ENCODE results near the gene PIK3AP1. TPM values are rescaled to one million over a fixed set of nuclear protein-coding genes. Genes with fewer than 3 reads are reported as not detected.
A peak's percentile ranks its signal among the peaks of the same experiment; 100 is the strongest.

The PIK3AP1 gene
- total RNA-seq, 1 donor = 35.0 TPM

DNA sequence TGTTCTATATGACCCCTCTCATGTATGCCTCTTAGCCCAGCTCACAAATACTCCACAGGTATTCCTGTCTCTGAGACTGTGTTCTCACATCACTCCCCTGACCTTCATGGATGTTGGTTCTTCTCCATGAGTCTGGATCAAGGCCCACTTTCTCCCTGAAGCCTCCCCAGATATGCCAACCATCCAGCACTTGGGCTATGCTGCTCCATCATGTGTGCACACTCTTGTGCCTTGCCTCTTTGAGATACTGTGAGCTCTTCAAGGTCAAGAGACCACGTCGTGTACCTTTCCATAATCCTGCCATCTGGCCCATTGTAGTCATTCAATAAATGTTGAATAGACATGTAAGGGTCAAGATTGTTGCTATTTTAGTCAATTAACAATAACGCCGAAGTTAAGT, 103.4 kb downstream of the PIK3AP1 start:
- no peak for DNase-seq (ENCODE audit: low read depth in 2 of 3, low spot score in 2 of 3)

DNA sequence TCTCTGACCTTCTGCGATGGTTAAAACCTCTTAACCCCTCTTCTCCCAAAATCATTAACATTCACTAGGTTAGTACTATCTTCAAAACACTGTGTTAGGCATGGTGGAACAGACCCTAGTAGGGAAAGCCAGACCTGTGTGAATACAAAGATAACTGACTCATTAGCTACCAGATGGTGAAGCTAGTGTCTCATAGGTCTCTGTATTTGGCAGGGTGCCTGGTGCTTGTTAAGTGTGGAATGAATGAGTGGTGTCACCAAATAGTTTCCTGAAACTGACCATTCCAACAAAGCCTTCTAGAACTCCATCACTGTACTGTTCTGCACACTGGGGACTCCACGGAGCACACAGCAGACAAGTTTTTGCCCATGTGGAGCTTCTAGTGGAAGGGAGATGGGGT, 105.8 kb downstream of the PIK3AP1 start:
- DNase-seq (ENCODE audit: low read depth in 2 of 3, low spot score in 2 of 3) = no peak

GRCh38 chr10:96613576-96613975, 106.7 kb downstream of the PIK3AP1 start:
- DNase-seq (ENCODE audit: low read depth in 2 of 3, low spot score in 2 of 3) = no peak

DNA sequence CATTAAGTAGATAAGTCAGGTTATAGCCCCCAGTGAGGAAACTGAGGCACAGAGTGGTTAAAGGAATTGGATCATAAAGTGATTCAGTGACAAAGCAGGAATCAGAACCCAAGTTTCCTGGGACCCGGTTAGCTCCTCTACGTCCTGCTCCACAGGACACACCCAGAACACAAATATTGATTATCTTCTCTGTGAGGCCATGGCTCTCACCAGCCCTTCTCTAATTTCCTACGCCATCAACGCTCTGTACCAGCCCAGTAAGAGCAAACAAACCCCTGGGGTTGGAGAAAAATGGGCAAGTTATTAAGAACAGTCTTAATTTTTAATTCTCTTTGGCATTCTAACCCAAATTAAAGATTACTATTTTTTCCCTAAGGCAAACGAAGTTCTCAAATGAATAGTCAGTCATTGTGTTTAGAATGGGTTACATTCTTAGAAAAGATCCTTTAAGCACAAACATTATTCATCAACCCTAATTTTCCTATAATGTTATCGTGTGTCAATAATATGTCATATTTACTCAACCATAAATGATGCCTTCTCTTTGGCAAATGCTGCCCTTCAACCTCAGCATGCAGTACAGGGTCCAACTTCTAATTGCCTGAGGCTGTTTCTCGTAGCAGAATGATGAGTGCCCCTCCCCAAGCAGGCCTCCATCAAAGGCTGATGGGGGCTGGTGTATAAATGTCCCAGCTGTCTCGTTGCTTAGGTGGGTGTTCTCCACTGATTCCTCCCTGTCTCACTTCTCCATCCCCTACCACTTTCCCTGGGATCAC, 108.1 kb downstream of the PIK3AP1 start:
- no peak for DNase-seq (ENCODE audit: low read depth in 2 of 3, low spot score in 2 of 3)

GRCh38 chr10:96610817-96611216, 109.5 kb downstream of the PIK3AP1 start:
- no peak for DNase-seq (ENCODE audit: low read depth in 2 of 3, low spot score in 2 of 3)

DNA sequence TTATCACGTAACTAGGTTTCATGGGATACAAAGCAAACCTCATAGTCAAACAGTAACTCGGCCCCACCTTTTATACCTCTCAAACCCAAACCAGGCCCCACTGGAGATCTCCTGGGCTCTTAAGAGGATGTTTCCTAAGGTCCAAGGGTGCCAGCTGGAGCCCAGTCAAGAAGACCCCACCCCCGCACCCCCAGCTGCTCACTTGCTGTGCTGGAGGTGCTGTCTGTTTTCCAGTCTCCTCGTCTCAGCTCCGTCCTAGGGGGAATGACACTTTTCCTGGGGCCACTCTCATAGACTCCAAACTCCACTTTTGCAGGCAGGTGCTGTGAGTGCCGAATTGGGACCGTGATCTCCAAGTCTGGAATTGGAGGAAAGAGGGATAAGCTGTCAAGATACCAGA, 110.8 kb downstream of the PIK3AP1 start:
- no peak for DNase-seq (ENCODE audit: low read depth in 2 of 3, low spot score in 2 of 3)

DNA sequence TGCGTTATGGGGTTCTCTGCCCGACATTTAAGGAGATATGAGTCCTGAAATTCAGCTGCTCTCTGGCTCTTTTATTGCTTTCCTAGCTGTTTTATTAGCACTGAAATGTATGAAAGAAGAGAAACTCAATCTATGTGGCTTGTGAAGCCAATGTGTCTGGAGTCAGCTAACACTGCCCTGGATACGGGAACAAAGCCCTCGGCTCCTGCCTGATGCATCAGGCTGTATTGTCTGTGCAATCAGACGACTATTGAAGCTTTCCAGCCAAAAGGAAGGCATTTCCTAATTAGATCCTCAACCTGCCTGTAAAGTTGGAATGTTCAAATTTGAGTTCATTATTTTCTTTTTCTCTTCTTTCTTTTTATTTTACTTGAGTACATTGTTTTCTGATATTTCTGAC, 111.5 kb downstream of the PIK3AP1 start:
- DNase-seq (ENCODE audit: low read depth in 2 of 3, low spot score in 2 of 3) = no peak

DNA sequence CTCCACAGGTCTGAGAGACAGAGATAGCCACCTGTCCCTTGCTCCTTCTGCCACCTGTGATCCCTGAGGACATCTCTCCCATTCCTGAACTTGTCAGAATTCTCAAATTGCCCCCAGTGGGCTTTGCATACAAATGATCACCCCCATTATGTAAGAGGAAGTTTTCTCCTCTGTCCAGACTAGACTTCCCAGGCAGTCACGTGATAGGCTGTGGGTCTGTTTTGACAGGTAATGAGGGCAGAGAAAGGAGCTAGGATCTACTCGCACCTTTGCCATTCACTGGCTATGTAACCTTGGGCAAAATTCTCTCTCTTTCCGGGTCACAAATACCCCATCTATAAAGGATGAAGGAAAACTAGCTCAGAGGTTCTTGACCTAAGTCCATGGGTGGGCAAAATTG, 112.1 kb downstream of the PIK3AP1 start:
- no peak for DNase-seq (ENCODE audit: low read depth in 2 of 3, low spot score in 2 of 3)

- no peak for DNase-seq (ENCODE audit: low read depth in 2 of 3, low spot score in 2 of 3)
Measured at GRCh38 chr10:96606946-96607345, 113.4 kb downstream of the PIK3AP1 start.

DNA sequence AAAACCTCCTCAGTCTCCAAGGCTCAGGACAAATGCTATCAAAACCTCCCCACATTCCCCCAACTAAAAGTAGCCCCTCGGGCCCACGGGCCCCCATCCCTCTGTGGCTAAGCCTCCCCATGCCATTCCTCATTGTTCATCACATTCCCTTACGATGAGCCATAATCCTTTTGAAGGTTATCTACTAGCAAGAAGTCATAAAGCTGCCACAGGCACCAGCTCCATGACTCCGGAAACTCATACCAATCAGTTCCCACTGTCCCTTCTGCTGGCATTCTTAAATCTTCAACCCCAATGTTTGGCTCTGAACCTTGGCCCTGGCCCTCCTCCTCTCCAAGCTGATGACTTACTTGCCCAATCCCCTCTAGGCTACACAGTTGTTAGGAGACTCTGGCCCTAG, 114.1 kb downstream of the PIK3AP1 start:
- no peak for DNase-seq (ENCODE audit: low read depth in 2 of 3, low spot score in 2 of 3)

DNA sequence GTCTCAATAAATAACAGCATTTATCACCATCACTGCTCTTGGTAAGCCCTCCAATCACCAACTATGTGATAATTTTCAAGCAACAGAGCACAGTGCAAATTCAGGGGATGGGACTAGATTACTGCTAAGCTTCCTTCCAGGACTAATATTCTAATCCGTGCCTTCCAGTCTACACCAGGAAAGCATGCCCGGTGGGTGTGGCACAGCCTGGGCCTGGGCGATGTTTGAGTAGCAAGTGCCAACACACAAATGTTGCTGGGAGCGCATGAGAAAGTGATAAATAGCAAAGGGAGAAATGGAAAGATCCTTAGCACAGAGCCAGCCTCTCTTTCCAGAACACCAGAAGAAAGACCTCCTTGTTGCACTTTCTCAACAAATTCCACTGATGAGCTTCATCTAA, 120.0 kb downstream of the PIK3AP1 start:
- DNase-seq (ENCODE audit: low read depth in 2 of 3, low spot score in 2 of 3) = no peak

GRCh38 chr10:96598846-96599245, 121.5 kb downstream of the PIK3AP1 start:
- DNase-seq (ENCODE audit: low read depth in 2 of 3, low spot score in 2 of 3) = no peak

- DNase-seq (ENCODE audit: low read depth in 2 of 3, low spot score in 2 of 3) = no peak
Measured at GRCh38 chr10:96596422-96597407, 123.6 kb downstream of the PIK3AP1 start.

DNA sequence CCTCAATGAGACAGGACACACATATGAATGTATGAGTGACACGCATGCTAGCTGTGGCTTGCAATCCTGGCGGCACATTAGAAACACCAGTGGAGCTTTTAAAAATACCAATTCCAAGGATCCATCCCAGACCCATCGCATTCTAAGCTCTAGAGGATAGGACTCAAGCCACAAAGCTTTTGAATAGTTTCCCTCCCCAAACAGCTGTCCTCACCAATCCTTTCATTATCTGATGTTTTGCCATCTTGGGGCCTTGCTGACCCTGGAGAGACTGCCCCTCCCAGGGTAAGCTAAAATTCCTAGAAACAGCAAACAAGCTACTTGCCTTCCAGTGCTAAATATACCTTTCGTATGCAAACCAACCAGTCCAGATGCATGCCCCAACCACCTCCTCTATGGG, 124.6 kb downstream of the PIK3AP1 start:
- DNase-seq (ENCODE audit: low read depth in 2 of 3, low spot score in 2 of 3) = no peak

DNA sequence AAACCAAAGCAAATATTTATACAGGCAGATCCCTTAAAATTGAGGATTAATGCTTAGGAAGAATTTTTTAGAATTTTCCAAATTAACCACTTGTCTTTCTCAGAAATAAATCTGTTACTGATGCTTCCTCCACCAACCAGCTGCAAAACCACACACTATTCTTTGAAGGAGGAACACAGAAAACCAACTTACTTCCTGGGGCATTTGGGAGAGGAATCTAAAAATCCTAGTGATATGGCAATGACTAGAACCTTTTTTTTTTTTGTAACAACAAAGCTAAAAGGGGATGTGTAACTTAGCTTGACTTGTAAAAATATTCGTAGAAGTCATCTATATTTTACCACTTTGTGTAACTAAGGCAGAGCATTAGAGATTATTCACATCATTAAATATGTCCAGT, 128.4 kb downstream of the PIK3AP1 start:
- peak in 1 of 3 donors; percentile 38 for DNase-seq (ENCODE audit: low read depth in 2 of 3, low spot score in 2 of 3)

DNA sequence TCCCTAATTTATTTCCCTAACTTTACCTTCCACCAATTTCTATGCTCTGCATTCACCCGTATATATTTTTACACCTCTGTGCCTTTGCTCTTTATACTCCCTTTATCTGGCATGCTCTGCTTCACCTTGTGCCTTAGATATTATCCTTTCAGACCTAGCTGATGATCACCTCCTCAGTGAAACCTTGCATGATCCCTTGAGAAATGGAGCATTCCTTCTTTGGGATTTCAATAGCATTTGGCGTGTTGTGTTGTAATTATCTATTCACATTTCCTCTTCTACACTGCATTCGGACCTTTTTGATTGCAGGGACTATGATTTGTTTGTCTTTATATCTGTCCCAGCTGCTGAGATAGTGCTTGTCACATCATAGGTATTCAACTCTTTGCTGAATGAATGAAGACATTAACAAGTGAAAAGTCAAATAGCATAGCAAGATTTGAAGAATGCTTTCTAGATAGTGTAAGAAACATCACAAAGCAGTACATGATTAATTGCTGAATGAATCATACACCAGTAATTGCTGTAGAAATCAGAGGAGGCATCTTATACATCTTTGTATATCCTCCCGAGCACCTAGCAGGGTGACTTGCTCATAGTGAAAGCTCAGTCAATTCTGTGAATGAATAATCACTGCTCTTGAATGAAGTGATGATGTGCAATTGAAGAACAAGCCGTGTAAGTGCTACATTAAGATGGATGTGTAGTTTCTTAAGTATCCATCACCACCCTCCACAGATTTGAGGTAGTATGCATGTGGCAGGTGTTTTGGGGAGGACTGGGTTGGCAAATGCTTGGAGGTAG, 131.5 kb downstream of the PIK3AP1 start:
- DNase-seq (ENCODE audit: low read depth in 2 of 3, low spot score in 2 of 3) = no peak

GRCh38 chr10:96588060-96588554, 132.2 kb downstream of the PIK3AP1 start:
- DNase-seq (ENCODE audit: low read depth in 2 of 3, low spot score in 2 of 3) = peak in 1 of 3 donors; percentile 39

DNA sequence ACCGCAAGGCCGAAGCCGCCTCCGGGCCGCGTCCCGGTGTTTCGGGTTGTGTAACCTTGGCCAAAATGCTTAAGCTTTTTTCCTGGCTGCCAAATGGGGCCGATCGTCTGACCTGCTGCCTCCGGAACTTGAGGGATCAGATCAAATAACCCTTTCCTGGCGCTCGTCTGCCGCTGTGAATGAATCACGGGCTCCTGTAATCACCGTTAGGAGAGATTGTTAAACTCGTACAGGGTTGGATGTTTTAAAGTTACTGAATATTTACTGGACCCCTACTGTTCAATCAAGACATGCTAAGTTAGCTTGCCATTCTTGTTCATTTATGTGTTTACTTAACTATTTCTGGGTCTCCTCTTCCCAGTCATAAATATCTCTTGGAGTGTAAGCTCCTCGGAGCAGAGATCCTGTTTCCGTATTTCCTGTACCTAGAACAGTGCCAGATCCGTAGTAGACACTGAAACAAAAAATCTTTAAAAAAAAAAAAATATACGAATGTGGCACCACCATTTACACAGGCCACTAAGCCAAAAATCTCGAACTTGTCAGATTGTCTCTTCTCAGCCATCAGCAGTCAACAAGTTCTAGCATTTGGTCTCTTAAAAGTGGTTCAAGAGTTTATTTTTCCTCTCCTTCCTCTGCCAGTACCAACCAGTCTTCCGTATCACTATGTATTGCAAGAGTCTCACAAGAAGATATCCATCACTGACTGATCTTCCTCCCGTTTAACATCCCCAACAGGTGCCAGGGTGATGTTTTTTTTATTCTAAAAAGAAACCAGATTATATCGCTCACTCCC, 132.9 kb downstream of the PIK3AP1 start:
- DNase-seq (ENCODE audit: low read depth in 2 of 3, low spot score in 2 of 3) = peak in 1 of 3 donors; percentile 53

DNA sequence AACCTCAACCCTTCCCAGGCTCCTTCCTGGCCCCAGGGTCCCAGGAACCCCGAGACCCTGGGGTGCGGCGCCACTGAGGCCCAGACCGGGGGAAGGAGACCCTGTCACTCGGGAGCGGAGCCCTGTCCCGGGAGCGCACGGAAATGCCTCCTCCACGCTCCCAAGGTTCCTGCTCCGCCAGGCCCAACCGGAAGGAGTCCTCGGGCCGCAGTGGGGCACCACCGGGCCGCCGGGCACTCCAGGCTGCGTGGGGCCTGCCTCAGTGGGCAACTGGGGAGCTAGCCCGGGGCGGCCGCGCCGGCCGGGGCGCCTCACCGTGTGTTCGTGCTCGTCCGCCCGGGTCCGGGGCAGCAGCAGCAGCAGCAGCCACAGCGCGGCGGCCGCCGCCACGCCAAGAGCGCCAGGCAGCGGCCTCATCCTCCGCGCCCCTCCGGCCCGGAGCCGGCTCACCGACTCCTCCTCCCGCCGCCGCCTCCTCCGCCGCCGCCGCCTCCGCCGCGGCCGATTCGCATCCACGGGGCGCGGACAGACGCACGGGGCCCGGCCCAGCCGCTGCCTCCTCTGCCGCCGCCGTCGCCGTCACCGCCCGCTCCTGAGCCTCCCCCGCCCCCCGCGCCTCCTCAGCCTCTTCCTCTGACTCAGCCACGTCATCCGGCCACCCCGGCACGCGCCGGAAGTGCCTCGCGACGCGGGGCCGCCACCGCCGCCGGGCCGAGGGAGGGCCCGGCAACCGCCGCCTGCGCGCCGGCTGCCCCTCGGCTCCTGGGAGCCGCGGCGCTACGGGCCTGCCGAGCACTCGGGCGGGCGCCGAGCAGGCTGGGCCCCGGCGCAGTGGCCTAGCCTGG, 133.7 kb downstream of the PIK3AP1 start, which contains the start of gene TM9SF3:
TM9SF3 (minus strand) TSS at position 594 of the 845 bp plus-strand sequence; CDS start at position 417, 177 bp downstream.
- peak; percentile 85 to 95 (median 93) for DNase-seq (ENCODE audit: low read depth in 2 of 3, low spot score in 2 of 3)

All from hematopoietic multipotent progenitor cell (in vitro differentiated cells).